ENCODE data around the gene TPX2. TPM values are rescaled to one million over a fixed set of nuclear protein-coding genes. Genes with fewer than 3 reads are reported as not detected.

TPX2 gene
- total and polyA plus RNA-seq, 8 donors, result 5.1 to 89.9 (median 39.7) TPM

DNA sequence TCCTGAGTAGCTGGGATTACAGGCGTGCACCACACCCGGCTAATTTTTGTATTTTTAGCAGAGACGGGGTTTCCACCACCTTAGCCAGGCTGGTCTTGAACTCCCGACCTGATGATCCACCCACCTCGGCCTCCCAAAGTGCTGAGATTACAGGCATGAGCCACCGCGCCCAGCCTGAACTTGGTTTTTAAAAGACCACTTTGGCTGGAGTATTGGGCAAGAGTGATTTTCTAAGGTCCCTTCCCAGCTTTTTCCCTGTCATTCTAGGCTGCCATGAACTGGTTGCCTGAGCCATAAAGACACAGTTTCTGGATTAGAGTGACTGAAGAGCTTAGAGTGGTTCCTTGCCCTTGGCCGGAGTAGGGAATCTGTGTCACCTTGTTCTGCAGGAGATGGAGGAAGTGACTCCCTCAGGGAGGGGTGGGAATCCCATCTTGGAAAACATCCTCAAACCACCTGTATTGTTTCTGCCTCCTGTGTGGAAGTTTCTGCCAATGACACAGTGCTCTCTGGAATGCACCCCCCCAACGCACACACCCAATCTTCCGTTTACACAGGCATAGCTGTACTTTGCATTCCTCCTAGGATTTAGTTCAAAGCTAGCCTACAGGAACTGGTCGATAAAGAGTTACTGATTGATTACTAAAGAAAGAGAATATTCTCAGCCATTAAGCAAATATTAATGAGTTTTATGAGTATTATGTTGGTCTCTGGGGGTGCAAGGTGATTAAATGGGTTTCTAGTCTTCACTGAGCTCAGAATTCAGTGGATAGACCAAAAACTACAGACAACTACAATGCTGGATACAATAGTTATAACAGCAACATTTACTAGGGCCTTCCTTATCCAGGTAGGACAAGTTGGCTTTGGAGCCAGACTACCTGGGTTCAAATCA is 34.6 kb upstream of the TPX2 start:
- TF ChIP-seq, protein P1, sequence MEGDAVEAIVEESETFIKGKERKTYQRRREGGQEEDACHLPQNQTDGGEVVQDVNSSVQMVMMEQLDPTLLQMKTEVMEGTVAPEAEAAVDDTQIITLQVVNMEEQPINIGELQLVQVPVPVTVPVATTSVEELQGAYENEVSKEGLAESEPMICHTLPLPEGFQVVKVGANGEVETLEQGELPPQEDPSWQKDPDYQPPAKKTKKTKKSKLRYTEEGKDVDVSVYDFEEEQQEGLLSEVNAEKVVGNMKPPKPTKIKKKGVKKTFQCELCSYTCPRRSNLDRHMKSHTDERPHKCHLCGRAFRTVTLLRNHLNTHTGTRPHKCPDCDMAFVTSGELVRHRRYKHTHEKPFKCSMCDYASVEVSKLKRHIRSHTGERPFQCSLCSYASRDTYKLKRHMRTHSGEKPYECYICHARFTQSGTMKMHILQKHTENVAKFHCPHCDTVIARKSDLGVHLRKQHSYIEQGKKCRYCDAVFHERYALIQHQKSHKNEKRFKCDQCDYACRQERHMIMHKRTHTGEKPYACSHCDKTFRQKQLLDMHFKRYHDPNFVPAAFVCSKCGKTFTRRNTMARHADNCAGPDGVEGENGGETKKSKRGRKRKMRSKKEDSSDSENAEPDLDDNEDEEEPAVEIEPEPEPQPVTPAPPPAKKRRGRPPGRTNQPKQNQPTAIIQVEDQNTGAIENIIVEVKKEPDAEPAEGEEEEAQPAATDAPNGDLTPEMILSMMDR (IDR thresholded peaks at IDR 0.05), result no peak
- Histone ChIP-seq H3K36me3 (peaks cover 0 to 53% of the 10 kb centered on the region in 2 donors), H3K4me3 (no peak overlapping the region), H3K27ac (peak overlapping the region; percentile 68 to 75), H3K9me3 (no peaks in the 10 kb centered on the region), H3K27me3 (no peaks in the 10 kb centered on the region), H3K4me1 (peaks cover 48 to 92% of the 10 kb centered on the region in 2 donors)
- peak in 1 of 4 donors; percentile 71 for DNase-seq
- intact Hi-C loops (cut with DNase I), result no loop called here
- peak; percentile 75 for ATAC-seq

DNA sequence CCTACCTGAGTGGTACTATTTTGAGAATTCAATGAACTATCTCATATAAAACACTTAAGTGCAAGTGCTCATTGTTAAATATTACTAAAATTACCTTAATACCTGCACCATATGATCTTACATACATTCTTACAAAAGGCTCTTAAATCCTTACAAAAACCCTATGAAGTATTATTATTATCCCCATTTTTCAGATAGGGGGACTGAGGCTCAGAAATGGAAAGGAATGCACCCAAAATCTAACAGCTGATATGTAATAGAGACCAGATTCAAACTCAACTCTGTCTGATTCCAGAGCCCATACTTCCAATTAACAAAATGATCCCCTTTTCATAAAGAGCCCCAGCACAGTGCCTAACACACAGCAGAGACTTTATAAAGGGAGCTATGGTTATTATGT is 33.9 kb upstream of the TPX2 start:
- peaks cover 0 to 56% of the 10 kb centered on the region in 2 donors for H3K36me3 ChIP-seq

DNA sequence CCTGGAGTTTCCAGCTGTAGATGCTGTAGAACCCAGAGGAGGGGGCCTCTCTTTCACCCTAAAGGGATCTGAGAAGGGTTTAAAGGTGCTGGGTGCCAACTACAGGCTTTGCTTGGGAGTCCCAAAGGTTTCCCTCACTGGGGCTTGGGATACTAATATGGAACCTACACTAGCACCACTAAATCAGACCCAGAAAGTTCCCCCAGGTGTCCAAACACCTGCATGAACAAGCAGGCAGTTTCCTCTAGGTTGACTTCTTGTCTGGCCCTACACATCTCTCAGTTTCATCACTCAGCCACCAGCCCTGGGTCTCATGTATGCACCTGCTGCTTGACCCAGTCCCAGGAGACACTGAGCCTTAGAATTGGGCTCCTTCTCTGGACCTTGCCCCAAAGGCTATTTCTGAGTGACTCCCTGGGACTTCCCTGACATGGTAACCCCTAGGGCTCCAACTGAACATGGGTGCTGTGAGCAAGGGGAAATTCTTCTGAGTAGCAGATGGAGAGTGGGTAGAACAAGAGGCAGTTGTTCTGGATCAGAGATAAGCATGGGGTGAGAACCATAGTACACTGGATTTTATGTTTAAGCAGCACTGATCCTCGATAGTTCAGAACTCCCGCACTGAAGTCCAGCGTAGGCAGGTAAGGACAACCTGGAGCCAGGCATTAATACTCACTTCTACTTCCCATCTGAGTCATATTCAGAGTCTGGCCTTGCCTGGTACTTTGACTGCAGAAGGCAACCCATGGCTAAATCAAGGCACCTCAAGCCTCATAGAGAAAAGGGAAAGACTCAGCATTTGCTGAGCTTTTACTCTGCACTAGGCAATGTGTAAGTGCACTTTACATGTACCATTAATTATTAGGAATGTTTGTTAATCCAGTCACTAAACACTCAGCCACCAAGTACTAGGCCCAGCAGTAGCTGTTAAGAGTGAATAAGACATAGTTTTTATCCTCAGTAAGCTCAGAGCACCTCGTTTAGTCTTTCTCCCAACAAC is 33.2 kb upstream of the TPX2 start:
- DNase-seq (no peak), ATAC-seq (peak; percentile 37)
- H3K9me3 ChIP-seq, result no peaks in the 10 kb centered on the region
- H3K27ac ChIP-seq, result peak overlapping the region; percentile 68 to 75
- TF ChIP-seq, protein P1 (IDR thresholded peaks at IDR 0.05), result no peak
- intact Hi-C loops (cut with DNase I), result no loop called here
- no peak overlapping the region for H3K4me3 ChIP-seq
- no peaks in the 10 kb centered on the region for H3K27me3 ChIP-seq
- H3K36me3 ChIP-seq, result peaks cover 0 to 64% of the 10 kb centered on the region in 2 donors
- H3K4me1 ChIP-seq, result peaks cover 53 to 92% of the 10 kb centered on the region in 2 donors

More for the DNA sequence above, 33.9 kb upstream of the TPX2 start:
- intact Hi-C loops (cut with DNase I), result no loop called here
- H3K4me1 ChIP-seq, result peaks cover 46 to 92% of the 10 kb centered on the region in 2 donors
- H3K27ac ChIP-seq, result peak overlapping the region; percentile 68 to 75
- no peaks in the 10 kb centered on the region for H3K27me3 ChIP-seq
- no peaks in the 10 kb centered on the region for H3K9me3 ChIP-seq
- TF ChIP-seq, protein P1 (IDR thresholded peaks at IDR 0.05), result no peak
- ATAC-seq, result no peak
- no peak overlapping the region for H3K4me3 ChIP-seq
- DNase-seq, result no peak

DNA sequence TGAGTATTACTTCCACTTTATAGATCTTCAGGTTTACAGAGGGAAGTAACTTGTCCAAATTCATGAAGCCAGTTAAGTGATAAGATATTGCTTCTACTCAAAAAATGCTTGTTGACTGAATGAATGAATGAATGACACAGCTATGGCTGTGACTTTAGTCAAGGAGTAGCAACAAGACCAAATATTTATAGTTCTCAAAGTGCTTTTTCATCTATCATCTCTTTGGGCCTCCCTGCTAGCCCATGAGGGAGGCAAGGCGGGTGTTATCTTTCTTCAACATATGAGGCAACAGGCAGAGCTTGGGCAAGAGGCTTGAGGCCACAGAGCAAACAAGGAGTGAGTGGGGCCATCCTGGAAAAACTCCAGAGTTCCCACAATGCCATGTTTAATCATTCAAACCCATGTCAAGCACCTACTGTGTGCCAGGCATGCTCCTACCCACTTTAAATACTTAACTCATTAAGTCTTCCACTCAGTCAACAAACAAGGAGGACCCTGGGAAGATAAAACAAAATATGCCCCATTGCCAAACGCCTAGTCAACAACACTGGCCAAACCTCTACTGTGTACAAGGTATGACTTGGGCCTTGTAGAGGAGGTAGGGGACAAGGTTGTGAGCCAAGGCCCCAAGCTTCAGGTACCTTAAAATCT is 32.4 kb upstream of the TPX2 start:
- Histone ChIP-seq H3K27ac (peak overlapping the region; percentile 68 to 75), H3K4me3 (no peak overlapping the region), H3K4me1 (peaks cover 60 to 92% of the 10 kb centered on the region in 2 donors), H3K9me3 (no peaks in the 10 kb centered on the region), H3K36me3 (peaks cover 0 to 70% of the 10 kb centered on the region in 2 donors), H3K27me3 (no peaks in the 10 kb centered on the region)
- ATAC-seq (peak; percentile 58), DNase-seq (peak in 1 of 4 donors; percentile 67)
- intact Hi-C loops (cut with DNase I), result no loop called here
- TF ChIP-seq, protein P1 (IDR thresholded peaks at IDR 0.05), result no peak

Data from left lung (tissue), 10 donors.